OCI-LY7 (cell line): ENCODE measurements around the gene KDM2B. TPM values are rescaled to one million over a fixed set of nuclear protein-coding genes. Genes with fewer than 3 reads are reported as not detected.

Experiments used
- BruUV-seq: library from RNA; stranded (reverse); fragments of 400-500 nt; replicated peaks from 2 replicates; lab custom pipeline; 2021; lab: Mats Ljungman, UMichigan
- CTCF ChIA-PET: fragments of 300-600 bp; sonication (Branson Sonifier 250); formaldehyde crosslinking; loops from one replicate; lab custom pipeline; 2022; ENCODE audit warnings: antibody characterized with exemption; ENCODE audit not compliant: unreplicated experiment; lab: Charles Lee
- POLR2A ChIA-PET: fragments of 300-600 bp; sonication (Branson Sonifier 250); formaldehyde crosslinking; loops from one replicate; lab custom pipeline; 2022; ENCODE audit warnings: antibody characterized with exemption; lab: Charles Lee
- DNase-seq: peaks from one replicate; pipeline ENCODE4 v3.0.0-alpha.2; 2015; ENCODE audit warnings: low spot score
- H2AFZ ChIP-seq: fragments of 200-600 bp; sonication (generic), shearing (Covaris generic); 2 replicates; pipeline ENCODE4 v1.6.1; 2014; ENCODE audit warnings: mild to moderate bottlenecking, antibody characterized with exemption, low read length, moderate library complexity
- H3K27ac ChIP-seq: fragments of 200-600 bp; sonication (generic); 2 replicates; pipeline ENCODE4 v1.5.1; 2014; ENCODE audit warnings: mixed run types, low read depth, mild to moderate bottlenecking, moderate library complexity, low read length, inconsistent platforms; ENCODE audit not compliant: poor library complexity, severe bottlenecking
- H3K36me3 ChIP-seq: fragments of 200-600 bp; sonication (generic); 2 replicates; pipeline ENCODE4 v1.6.1; 2014; ENCODE audit warnings: mild to moderate bottlenecking, antibody characterized with exemption, low read length, moderate library complexity, mixed read lengths; ENCODE audit not compliant: insufficient read depth
- H3K4me1 ChIP-seq: fragments of 200-600 bp; sonication (generic); 2 replicates; pipeline ENCODE4 v1.5.1; 2014; ENCODE audit warnings: mild to moderate bottlenecking, low read length; ENCODE audit not compliant: insufficient read depth, poor library complexity, severe bottlenecking
- H3K4me2 ChIP-seq: fragments of 200-600 bp; sonication (generic); 2 replicates; pipeline ENCODE4 v1.6.1; 2014; ENCODE audit warnings: mild to moderate bottlenecking, low read length
- H3K4me3 ChIP-seq: fragments of 200-600 bp; sonication (generic); 2 replicates; pipeline ENCODE4 v1.5.1; 2014; ENCODE audit warnings: mild to moderate bottlenecking, low read depth, low read length; ENCODE audit not compliant: poor library complexity, severe bottlenecking
- H3K79me2 ChIP-seq: fragments of 200-600 bp; sonication (generic); 2 replicates; pipeline ENCODE4 v1.6.1; 2016; ENCODE audit warnings: low read depth, mild to moderate bottlenecking, low read length, moderate library complexity, mixed read lengths; ENCODE audit not compliant: insufficient read depth
- H3K9me2 ChIP-seq: fragments of 200-600 bp; sonication (generic); 2 replicates; pipeline ENCODE4 v1.6.1; 2016; ENCODE audit warnings: mild to moderate bottlenecking, low read length, mixed read lengths; ENCODE audit not compliant: insufficient read depth
- H3K9me3 ChIP-seq: fragments of 200-600 bp; sonication (generic); 2 replicates; pipeline ENCODE4 v1.6.1; 2014; ENCODE audit warnings: mild to moderate bottlenecking, mixed run types, low read length, mixed read lengths
- H4K20me1 ChIP-seq: fragments of 200-600 bp; sonication (generic); 2 replicates; pipeline ENCODE4 v1.6.1; 2014; ENCODE audit warnings: mild to moderate bottlenecking, antibody characterized with exemption, low read length, moderate library complexity, mixed read lengths; ENCODE audit not compliant: insufficient read depth
- CTCF ChIP-seq: fragments of 200-600 bp; sonication (generic); conservative IDR thresholded peaks from 2 replicates; pipeline ENCODE4 v1.5.1; 2014; ENCODE audit warnings: mild to moderate bottlenecking, antibody characterized with exemption, low read length, moderate library complexity, mixed read lengths
- EZH2phosphoT487 ChIP-seq: fragments of 200-600 bp; sonication (generic); IDR thresholded peaks from 2 replicates; pipeline ENCODE4 v1.6.1; 2018; ENCODE audit warnings: low read depth, borderline replicate concordance, mild to moderate bottlenecking, mixed run types, antibody characterized with exemption, low read length, moderate library complexity, mixed read lengths
- intact Hi-C: fragments of 100-400 bp; cut with micrococcal nuclease; formaldehyde crosslinking; loops from one replicate; pipeline ENCODE4 v1.10.0; 2022; ENCODE audit not compliant: unreplicated experiment
- total RNA-seq, 2 experiments: library from RNA; depleted of rRNA in 1 of 2; stranded (reverse); fragments of >200 nt in 1 of 2; shearing (Covaris generic) in 1 of 2; gene quantifications; 2 replicates each; pipeline ENCODE4 v1.2.3, GENCODE V29; 2014 to 2022

KDM2B gene
- total RNA-seq, 2 experiments from 2014 or later, result 78.5 to 88.0 TPM

GRCh38 chr12:121443911-121444841 lies 136.6 kb downstream of the KDM2B start:
- no peak overlapping the region for H3K4me3 ChIP-seq
- no peaks in the 10 kb centered on the region for H3K9me3 ChIP-seq
- no peak overlapping the region for H2AFZ ChIP-seq
- ChIA-PET POLR2A (no interaction called here), CTCF (no interaction called here)
- no peaks in the 10 kb centered on the region for H3K9me2 ChIP-seq
- no peaks in the 10 kb centered on the region for H4K20me1 ChIP-seq
- DNase-seq, result no peak
- intact Hi-C loops, result loop anchor here (1.0 kb wide), 1 partner anchor 110 kb away; no protein-coding TSS in a partner anchor
- H3K27ac ChIP-seq, result no peak overlapping the region
- TF ChIP-seq EZH2phosphoT487 (no peak), CTCF (no peak)
- no TSS peak for BruUV-seq
- peaks cover 83% of the 10 kb centered on the region for H3K36me3 ChIP-seq
- no peak overlapping the region for H3K4me2 ChIP-seq
- no peaks in the 10 kb centered on the region for H3K79me2 ChIP-seq
- no peaks in the 10 kb centered on the region for H3K4me1 ChIP-seq

- ChIA-PET CTCF (interaction anchor here (1.0 to 1.5 kb wide), 4 partner anchors 12 to 110 kb away, joined by 3 to 4 read pairs (median 4); no protein-coding TSS in a partner anchor), POLR2A (interaction anchor here (0.5 to 0.6 kb wide), 3 partner anchors 60 to 1331 kb away, joined by 3 read pairs; no protein-coding TSS in a partner anchor)
- no peaks in the 10 kb centered on the region for H3K9me2 ChIP-seq
- no peak overlapping the region for H2AFZ ChIP-seq
- H3K79me2 ChIP-seq, result no peaks in the 10 kb centered on the region
- no peak overlapping the region for H3K27ac ChIP-seq
- peaks cover 83% of the 10 kb centered on the region for H3K36me3 ChIP-seq
- BruUV-seq, result no TSS peak
- H3K9me3 ChIP-seq, result no peaks in the 10 kb centered on the region
- peak; percentile 64 for DNase-seq
- intact Hi-C loops, result loop anchor here (1.0 kb wide), 1 partner anchor 109 kb away; no protein-coding TSS in a partner anchor
- H4K20me1 ChIP-seq, result no peaks in the 10 kb centered on the region
- H3K4me3 ChIP-seq, result no peak overlapping the region
- no peaks in the 10 kb centered on the region for H3K4me1 ChIP-seq
- H3K4me2 ChIP-seq, result no peak overlapping the region
- TF ChIP-seq EZH2phosphoT487 (no peak), CTCF (peak; percentile 92)
Observed at GRCh38 chr12:121443193-121443870, 137.5 kb downstream of the KDM2B start.
